BLaER1 treated with 17β-estradiol and CSF1 and Interleukin-3, amounts not matched to agents 10 nM and 100 nM (cell line): ENCODE data around the gene GRID1.

Experiments
- H3K27ac ChIP-seq, 11 experiments: shearing (Covaris generic); formaldehyde crosslinking; 2 replicates each; pipeline ENCODE4 v1.8.1; 2022
- H3K27me3 ChIP-seq, 11 experiments: shearing (Covaris generic); formaldehyde crosslinking; 2 replicates each; pipeline ENCODE4 v1.8.1; 2022
- H3K36me3 ChIP-seq, 11 experiments: shearing (Covaris generic); formaldehyde crosslinking; 2 replicates each; pipeline ENCODE4 v1.8.1; 2022
- H3K4me1 ChIP-seq, 10 experiments: shearing (Covaris generic); formaldehyde crosslinking; 2 replicates each; pipeline ENCODE4 v1.8.1; 2022
- H3K4me2 ChIP-seq, 11 experiments: shearing (Covaris generic); formaldehyde crosslinking; 2 replicates each; pipeline ENCODE4 v1.8.1; 2022
- H3K4me3 ChIP-seq, 10 experiments: shearing (Covaris generic); formaldehyde crosslinking; 2 replicates each; pipeline ENCODE4 v1.8.1; 2022
- H3K9ac ChIP-seq, 11 experiments: shearing (Covaris generic); formaldehyde crosslinking; 2 replicates each; pipeline ENCODE4 v1.8.1; 2022
- H3K9me3 ChIP-seq, 11 experiments: shearing (Covaris generic); formaldehyde crosslinking; replicated peaks in 1 of 11; 2 replicates each; pipeline ENCODE4 v1.8.1; 2022
- H4K20me1 ChIP-seq, 11 experiments: shearing (Covaris generic); formaldehyde crosslinking; 2 replicates each; pipeline ENCODE4 v1.8.1; 2022
- Cebpa-rat ChIP-seq, 11 experiments: shearing (Covaris generic); IDR thresholded peaks; 2 replicates each; pipeline ENCODE4 v1.8.1; 2022

Gene GRID1

DNA sequence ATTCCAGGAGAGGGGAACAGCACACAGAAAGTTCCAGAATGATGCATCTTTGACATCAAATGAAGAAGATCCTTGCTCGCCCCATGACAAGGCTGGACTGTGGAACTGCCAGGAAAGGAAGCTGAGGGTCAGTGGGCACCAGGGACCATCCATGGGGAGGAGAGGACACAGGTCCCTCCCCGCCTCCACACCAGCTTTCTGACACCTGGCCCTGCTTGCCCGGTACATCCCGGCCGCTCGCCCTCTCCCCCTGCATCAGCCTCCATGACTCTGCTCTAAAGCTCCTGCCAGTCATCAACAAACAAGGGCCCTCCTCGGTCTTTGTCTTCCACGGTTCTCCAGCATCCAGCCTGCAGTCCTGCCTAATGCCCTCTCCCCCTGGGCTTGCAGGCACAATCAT, 222.3 kb downstream of the GRID1 start:
- no peak for TF ChIP-seq Cebpa-rat (IDR thresholded peaks at IDR 0.05)
- no peaks in the 10 kb centered on the region for H3K36me3 ChIP-seq
- H3K9ac ChIP-seq, result no peak overlapping the region
- no peaks in the 10 kb centered on the region for H3K27me3 ChIP-seq
- no peaks in the 10 kb centered on the region for H3K9me3 ChIP-seq
- no peaks in the 10 kb centered on the region; a peak in 1 of 22 replicates for H4K20me1 ChIP-seq
- H3K27ac ChIP-seq, result no peak overlapping the region
- no peak overlapping the region for H3K4me3 ChIP-seq
- H3K4me2 ChIP-seq, result no peak overlapping the region
- H3K4me1 ChIP-seq, result peaks cover 0 to 26% (median 19%) of the 10 kb centered on the region in 10 experiments; a peak in 14 of 20 replicates

- peaks cover 0 to 25% (median 19%) of the 10 kb centered on the region in 10 experiments; a peak in 14 of 20 replicates for H3K4me1 ChIP-seq
- no peaks in the 10 kb centered on the region; a peak in 2 of 22 replicates for H4K20me1 ChIP-seq
- H3K4me3 ChIP-seq, result no peak overlapping the region
- H3K9me3 ChIP-seq, result no peaks in the 10 kb centered on the region
- H3K36me3 ChIP-seq, result no peaks in the 10 kb centered on the region
- H3K9ac ChIP-seq, result no peak overlapping the region
- TF ChIP-seq Cebpa-rat (IDR thresholded peaks at IDR 0.05), result no peak
- H3K27ac ChIP-seq, result no peak overlapping the region
- H3K27me3 ChIP-seq, result no peaks in the 10 kb centered on the region
- H3K4me2 ChIP-seq, result no peak overlapping the region
Measured at GRCh38 chr10:86141896-86142295, 224.7 kb downstream of the GRID1 start.

DNA sequence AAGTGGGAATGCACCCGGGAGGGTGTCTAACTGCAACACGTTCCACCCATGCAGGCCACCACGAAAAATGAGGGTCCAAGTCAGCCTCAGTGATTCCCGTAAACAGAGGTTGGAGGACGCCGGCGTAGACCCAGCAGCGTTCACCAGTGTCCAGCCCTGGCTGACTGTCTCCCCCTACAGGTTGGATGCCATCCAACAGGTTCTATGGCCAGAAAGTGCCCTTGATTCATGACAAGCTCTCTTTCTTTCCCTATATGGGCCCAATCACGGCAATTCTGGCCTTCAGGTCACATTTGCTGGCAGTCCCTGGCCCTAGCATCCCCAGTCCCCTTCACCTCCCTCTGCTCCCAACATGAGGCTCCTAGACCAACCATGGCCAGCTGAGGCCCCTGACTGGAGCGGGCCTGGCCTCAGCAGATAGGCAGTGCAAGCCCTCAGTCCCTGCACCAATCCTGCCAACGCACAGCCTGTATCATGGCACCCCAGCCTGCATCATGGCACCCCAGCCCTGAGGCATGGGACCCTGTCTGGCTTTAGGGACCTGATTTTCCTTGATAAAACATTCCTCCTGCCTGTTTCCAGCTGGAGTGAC, 227.4 kb downstream of the GRID1 start:
- Histone ChIP-seq H3K27me3 (no peaks in the 10 kb centered on the region), H3K4me2 (no peak overlapping the region), H3K9me3 (no peaks in the 10 kb centered on the region), H3K36me3 (no peaks in the 10 kb centered on the region), H3K4me3 (no peak overlapping the region), H4K20me1 (no peaks in the 10 kb centered on the region; a peak in 2 of 22 replicates), H3K4me1 (peaks cover 0 to 18% (median 14%) of the 10 kb centered on the region in 10 experiments; a peak in 14 of 20 replicates), H3K9ac (no peak overlapping the region), H3K27ac (no peak overlapping the region)
- TF ChIP-seq Cebpa-rat (IDR thresholded peaks at IDR 0.05), result no peak

DNA sequence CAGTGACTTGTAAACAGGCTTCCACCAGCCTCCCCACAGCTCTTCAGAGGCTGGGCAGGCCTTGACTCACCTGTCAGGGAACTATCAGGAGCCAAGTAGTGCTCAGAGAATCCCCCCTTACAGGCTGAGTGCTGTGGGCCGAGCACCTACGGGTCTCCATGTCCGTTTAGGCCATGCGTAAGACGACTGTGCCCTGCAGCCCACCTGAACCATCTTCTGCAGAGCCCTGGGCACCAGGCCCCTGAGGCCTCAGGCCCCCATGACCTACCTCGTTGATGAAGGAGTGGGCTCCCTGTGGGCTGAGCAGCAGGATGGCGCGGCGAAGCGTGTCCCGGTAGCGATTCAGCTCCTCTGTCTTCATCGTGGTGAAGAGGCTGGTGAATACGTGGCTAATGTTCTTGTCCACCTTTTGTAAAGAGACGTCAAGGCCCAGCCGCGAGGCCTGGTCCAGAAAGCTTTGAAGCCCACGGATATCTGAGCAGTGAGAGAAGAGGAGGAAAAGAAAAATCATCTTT, 228.0 kb downstream of the GRID1 start:
- Histone ChIP-seq H3K4me2 (no peak overlapping the region), H3K9ac (no peak overlapping the region), H3K4me3 (no peak overlapping the region), H3K27ac (no peak overlapping the region), H3K27me3 (no peaks in the 10 kb centered on the region), H3K9me3 (no peaks in the 10 kb centered on the region), H3K4me1 (peaks cover 0 to 18% (median 14%) of the 10 kb centered on the region in 10 experiments; a peak in 14 of 20 replicates), H4K20me1 (no peaks in the 10 kb centered on the region; a peak in 1 of 22 replicates), H3K36me3 (no peaks in the 10 kb centered on the region)
- no peak for TF ChIP-seq Cebpa-rat (IDR thresholded peaks at IDR 0.05)

GRCh38 chr10:86137561-86137960, 229.0 kb downstream of the GRID1 start:
- Histone ChIP-seq H3K4me1 (peaks cover 0 to 18% (median 14%) of the 10 kb centered on the region in 10 experiments; a peak in 14 of 20 replicates), H3K9me3 (no peaks in the 10 kb centered on the region), H3K4me2 (no peak overlapping the region), H3K27me3 (no peaks in the 10 kb centered on the region), H3K36me3 (no peaks in the 10 kb centered on the region), H3K9ac (no peak overlapping the region), H4K20me1 (no peaks in the 10 kb centered on the region; a peak in 1 of 22 replicates), H3K4me3 (no peak overlapping the region), H3K27ac (no peak overlapping the region)
- no peak for TF ChIP-seq Cebpa-rat (IDR thresholded peaks at IDR 0.05)

DNA sequence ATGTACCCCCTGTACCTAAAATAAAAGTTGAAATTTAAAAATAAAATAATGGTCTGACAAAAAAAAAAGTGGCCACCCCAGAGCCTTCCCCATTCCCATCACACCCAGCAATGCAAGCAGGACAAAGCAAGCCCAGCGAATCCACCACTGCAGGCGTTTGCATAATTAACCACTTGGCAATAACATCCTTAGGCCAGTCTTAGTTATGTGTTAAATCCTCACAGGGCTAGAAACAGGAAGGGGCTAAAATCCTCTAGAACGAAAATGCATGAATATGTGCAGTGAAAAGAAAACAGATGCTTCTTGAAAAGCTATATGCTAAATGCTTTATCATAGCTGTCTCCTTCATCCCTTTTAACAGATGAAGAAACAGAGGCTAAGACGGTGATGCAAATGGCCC, 229.7 kb downstream of the GRID1 start:
- no peak for TF ChIP-seq Cebpa-rat (IDR thresholded peaks at IDR 0.05)
- H4K20me1 ChIP-seq, result no peaks in the 10 kb centered on the region; a peak in 1 of 22 replicates
- no peak overlapping the region for H3K9ac ChIP-seq
- H3K4me2 ChIP-seq, result no peak overlapping the region
- no peak overlapping the region for H3K27ac ChIP-seq
- peaks cover 0 to 18% (median 14%) of the 10 kb centered on the region in 10 experiments; a peak in 14 of 20 replicates for H3K4me1 ChIP-seq
- H3K27me3 ChIP-seq, result no peaks in the 10 kb centered on the region
- no peaks in the 10 kb centered on the region for H3K36me3 ChIP-seq
- H3K9me3 ChIP-seq, result no peaks in the 10 kb centered on the region
- H3K4me3 ChIP-seq, result no peak overlapping the region

DNA sequence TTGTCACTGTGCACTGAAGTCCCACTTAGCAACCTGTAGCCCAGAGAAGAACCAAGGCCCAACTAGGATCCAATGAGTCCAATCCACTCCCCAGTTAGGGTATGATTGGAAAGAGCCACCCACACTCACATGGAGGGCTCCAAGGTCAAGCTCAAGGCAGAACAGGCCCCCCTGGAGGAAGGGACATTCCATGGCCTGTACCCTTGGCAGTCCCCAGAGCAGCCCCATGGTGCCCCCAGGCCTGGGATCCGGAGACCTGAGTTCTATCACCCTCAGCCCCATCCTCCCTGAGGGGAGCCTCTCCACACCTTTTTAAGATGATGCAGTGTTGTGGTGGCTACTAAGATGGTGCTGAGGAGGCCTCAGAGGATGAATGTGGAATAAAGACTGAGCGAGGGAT, 231.4 kb downstream of the GRID1 start:
- TF ChIP-seq Cebpa-rat (IDR thresholded peaks at IDR 0.05), result no peak
- H4K20me1 ChIP-seq, result no peaks in the 10 kb centered on the region; a peak in 1 of 22 replicates

GRCh38 chr10:86130737-86131475, 235.7 kb downstream of the GRID1 start:
- no peaks in the 10 kb centered on the region for H3K4me1 ChIP-seq
- H3K4me3 ChIP-seq, result no peak overlapping the region
- no peak overlapping the region for H3K4me2 ChIP-seq
- H4K20me1 ChIP-seq, result no peaks in the 10 kb centered on the region
- H3K9ac ChIP-seq, result no peak overlapping the region
- H3K27ac ChIP-seq, result no peak overlapping the region
- no peak for TF ChIP-seq Cebpa-rat (IDR thresholded peaks at IDR 0.05)
- H3K9me3 ChIP-seq, result no peaks in the 10 kb centered on the region; a peak in 2 of 22 replicates
- no peaks in the 10 kb centered on the region for H3K27me3 ChIP-seq
- no peaks in the 10 kb centered on the region for H3K36me3 ChIP-seq

More for the DNA sequence above, 231.4 kb downstream of the GRID1 start:
- no peak overlapping the region for H3K9ac ChIP-seq
- H3K4me2 ChIP-seq, result no peak overlapping the region
- no peak overlapping the region for H3K27ac ChIP-seq
- H3K9me3 ChIP-seq, result no peaks in the 10 kb centered on the region; a peak in 1 of 22 replicates
- no peaks in the 10 kb centered on the region for H3K27me3 ChIP-seq
- H3K4me3 ChIP-seq, result no peak overlapping the region
- no peaks in the 10 kb centered on the region for H3K36me3 ChIP-seq
- H3K4me1 ChIP-seq, result peaks cover 0 to 8% (median 4%) of the 10 kb centered on the region in 10 experiments; a peak in 11 of 20 replicates

DNA sequence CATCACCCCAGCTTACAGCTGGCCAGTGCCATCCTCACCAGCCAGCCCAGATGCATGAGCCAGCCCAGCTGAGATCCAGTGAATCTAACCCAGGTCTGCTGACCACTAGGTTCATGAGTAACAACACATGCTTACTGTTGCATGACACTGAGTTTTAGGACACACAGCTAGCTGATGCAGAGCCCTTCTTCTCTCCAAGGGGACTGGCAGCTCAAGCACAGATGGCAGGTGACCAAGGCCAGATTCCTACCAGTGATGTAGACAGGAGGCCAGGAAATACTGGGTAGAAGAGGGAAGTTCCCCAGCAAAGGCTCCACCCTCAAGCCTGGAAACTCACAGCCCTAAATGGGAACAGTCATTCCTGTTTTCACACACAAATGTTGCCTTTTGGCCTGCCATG, 236.6 kb downstream of the GRID1 start:
- Histone ChIP-seq H3K4me3 (no peak overlapping the region), H3K27me3 (no peaks in the 10 kb centered on the region), H3K9me3 (no peaks in the 10 kb centered on the region; a peak in 2 of 22 replicates), H3K36me3 (no peaks in the 10 kb centered on the region), H3K9ac (no peak overlapping the region), H4K20me1 (no peaks in the 10 kb centered on the region), H3K4me1 (no peaks in the 10 kb centered on the region), H3K4me2 (no peak overlapping the region), H3K27ac (no peak overlapping the region)
- no peak for TF ChIP-seq Cebpa-rat (IDR thresholded peaks at IDR 0.05)
